Erythroblast (primary cell): Measurements from ENCODE around the gene HEG1.

ENCODE experiments used
- DNase-seq, 2 experiments: peaks; one replicate each; lab custom pipeline; 2025; lab: John Stamatoyannopoulos, UW
- GATA1 ChIP-seq: IDR thresholded peaks from 2 replicates; pipeline ENCODE4 v1.6.1; 2011; ENCODE audit warnings: low read depth, mild to moderate bottlenecking, control low read depth, low read length, moderate library complexity
- POLR2A ChIP-seq: IDR thresholded peaks from 2 replicates; pipeline ENCODE4 v1.6.1; 2011; ENCODE audit warnings: mild to moderate bottlenecking, low read length

The HEG1 gene

DNA sequence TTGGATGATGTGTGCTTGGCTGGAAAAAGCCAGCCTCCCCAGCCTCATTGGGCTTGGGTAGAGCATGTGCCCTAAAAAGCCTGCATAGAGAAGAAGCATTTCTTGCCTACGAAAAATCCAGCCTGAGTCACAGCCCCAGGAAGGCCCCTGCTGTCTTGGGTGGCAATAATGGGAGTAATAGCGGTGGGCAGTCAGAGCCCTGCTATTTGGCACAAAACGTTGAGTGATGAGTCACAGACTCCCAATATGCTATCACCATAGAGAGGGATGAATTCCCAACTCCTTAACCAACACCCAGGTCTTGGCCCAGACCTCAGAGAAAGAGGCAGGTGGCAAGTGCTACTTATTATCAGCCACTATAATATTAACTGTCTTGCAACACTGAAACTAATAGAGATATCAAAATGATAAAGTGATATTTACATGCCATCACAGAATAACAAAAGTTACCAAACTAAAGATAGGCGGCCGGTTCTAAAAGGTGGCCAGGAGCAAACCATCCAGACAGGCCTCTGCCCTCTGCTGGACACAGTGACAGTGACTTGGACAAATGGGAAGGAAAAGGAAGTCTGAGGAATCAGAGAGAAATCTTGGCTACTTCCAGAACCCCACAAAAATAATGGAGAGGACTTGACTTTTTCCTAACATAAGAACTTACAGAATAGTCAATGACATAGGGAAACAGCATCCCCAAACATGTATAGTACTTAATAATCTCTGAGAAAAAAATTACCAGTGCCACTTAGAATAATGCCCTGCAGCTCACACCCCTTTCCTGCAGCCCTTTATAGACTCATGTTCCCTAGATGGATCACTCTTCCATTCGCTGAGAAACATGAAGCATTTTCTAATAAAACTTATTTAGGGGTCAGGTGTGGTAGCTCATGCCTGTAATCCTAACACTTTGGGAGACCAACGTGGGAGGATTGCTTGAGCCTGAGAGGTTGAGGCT is 69.3 kb downstream of the HEG1 start:
- no peak for TF ChIP-seq POLR2A
- no peak for TF ChIP-seq GATA1
- no peak for DNase-seq

DNA sequence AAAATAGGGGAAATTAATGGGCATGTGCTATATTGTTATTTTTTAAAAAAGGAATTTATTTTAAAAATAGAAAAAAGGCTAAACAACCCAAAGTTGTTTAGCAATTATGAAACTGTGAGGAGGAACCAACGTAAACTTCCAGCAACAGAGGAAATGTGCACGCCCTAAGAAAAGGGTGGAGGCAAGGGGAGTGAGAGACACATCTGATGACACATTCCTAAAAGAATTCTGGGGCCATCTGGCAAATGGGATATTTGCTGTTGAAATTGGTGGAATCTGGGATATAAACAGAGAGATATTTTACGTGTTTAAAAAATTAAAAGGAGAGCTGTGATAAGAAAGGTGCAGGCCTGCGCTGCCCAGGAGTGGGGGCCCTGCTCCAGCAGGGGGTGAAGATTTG is 70.4 kb downstream of the HEG1 start:
- TF ChIP-seq GATA1 (no peak), POLR2A (no peak)
- no peak for DNase-seq

DNA sequence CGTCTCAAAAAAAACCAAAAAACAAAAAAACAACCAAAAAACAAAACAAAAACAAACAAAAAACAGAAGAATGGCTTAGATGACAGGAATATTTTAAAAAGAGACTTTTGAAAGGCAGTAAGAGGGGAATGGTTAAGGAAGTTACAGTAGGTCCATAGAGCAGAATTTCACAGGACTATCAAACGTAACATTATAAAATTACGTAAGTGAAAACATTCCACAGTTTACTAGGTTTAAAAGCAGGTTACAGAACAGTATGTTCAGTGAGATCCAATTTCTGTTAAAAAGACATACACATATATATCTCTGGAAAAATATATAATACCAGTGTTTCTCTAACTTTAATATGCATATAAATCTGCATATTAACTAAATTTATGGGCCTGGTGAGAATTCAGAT is 71.0 kb downstream of the HEG1 start:
- no peak for DNase-seq
- TF ChIP-seq POLR2A (no peak), GATA1 (no peak)

DNA sequence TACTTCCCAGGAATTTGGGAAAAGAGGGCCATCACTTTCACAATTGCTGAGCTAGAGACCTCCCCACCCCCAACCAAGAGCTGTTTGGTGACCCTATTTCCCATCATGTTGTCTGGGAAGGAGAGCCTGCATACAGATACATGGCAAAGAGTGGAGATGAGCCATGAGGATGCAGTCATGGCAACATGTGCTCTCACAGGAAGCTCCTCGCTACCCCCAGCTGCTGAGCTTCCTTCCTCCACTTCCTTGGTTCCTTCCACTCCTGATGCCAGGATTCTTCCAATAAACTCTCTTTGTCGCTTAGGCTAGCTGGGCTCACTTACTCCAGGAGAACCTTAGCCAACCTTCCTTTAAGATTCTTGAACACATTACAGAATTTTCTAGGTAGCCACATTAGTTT is 72.9 kb downstream of the HEG1 start:
- TF ChIP-seq POLR2A, result no peak
- no peak for TF ChIP-seq GATA1
- DNase-seq, result no peak

DNA sequence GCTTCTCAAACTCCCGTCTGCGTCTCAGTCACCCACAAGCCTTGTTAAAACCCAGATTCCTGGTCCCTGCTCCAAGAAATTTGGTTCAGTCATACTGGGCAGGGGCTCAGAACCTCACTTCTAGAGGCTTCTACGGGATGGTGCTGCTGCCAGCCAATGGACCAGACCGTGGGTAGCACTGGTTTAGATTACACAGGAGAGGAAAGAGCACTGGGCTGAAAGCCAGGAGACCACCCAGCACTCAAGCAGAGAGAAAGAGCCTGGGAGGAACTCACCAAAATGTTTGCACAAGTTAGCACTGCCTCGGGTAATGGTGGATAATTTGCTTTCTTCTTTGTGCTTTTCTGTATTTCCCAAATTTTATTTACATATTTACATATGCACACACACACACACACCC is 74.3 kb downstream of the HEG1 start:
- no peak for TF ChIP-seq POLR2A
- TF ChIP-seq GATA1, result no peak
- DNase-seq, result no peak

DNA sequence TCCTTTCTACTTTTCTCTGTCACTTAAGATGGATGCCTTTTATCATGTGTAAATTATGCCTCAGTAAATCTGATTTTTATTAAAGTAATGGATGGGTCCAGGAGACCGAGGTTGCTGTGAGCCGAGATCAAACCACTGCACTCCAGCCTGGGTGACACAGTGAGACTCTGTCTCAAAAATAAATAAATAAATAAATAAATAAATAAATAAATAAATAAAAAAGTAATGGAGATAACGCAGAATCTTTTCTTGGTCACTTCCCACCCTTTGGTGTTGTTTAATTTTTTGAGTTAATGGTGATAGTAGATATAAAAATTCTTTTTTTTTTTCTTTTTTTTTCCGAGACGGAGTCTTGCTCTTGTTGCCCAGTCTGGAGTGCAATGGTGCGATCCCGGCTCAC is 77.2 kb downstream of the HEG1 start:
- TF ChIP-seq POLR2A, result no peak
- no peak for TF ChIP-seq GATA1
- no peak for DNase-seq

DNA sequence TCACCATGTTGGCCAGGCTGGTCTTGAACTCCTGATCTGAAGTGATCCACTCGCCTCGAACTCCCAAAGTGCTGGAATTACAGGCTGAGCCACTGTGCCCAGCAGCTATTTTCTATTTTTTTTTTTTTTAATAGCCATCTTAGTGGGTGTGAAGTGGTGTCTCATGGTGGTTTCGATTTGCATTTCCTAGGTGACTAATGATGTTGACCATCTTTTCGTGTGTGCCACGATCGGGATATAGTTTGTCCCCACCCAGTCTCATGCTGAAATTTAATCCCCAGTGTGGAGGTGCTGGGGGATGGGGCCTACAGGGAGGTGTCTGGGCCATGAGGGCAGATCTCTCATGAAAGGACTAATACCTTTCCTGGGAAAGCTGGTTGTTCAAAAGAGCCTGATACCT is 79.4 kb downstream of the HEG1 start:
- TF ChIP-seq GATA1, result no peak
- no peak for TF ChIP-seq POLR2A
- DNase-seq, result no peak

DNA sequence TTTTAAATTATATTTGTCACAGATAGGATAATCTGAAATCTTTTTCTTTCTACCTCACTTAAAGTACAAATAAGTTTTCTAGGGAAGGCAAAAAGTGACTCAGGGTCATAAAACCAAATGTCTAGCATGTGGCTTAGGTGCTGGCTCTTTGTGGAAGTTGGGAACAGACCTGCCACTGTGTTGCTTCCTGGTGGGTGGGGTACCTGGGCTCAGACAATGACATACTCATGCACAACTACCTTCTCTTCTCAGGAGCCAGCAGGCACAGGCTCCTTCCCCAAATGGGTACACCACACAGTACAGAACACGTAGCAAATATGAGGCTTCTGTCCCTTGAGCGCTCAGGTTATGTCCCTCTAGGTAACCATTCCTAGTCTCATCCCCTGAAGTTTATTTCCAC is 81.1 kb downstream of the HEG1 start:
- TF ChIP-seq POLR2A (no peak), GATA1 (no peak)
- no peak for DNase-seq

DNA sequence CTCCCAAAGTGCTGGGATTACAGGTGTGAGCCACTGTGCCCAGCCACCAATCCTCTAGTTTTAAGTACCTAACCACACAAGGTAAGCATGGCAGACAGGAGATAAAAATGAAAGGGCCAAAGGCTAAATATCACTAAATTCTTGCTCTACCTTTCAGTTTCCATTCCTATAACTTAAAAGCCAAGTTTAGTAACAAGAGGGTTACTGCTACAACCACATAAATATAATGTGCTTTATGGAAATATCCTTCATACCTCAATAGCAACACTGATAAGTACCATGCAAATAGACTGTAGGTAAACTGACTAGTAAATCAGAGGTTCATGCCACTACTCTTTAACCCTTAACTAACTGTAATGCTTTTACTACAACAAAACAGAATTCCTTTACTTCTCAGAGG is 82.5 kb downstream of the HEG1 start:
- DNase-seq, result no peak
- TF ChIP-seq POLR2A, result no peak

DNA sequence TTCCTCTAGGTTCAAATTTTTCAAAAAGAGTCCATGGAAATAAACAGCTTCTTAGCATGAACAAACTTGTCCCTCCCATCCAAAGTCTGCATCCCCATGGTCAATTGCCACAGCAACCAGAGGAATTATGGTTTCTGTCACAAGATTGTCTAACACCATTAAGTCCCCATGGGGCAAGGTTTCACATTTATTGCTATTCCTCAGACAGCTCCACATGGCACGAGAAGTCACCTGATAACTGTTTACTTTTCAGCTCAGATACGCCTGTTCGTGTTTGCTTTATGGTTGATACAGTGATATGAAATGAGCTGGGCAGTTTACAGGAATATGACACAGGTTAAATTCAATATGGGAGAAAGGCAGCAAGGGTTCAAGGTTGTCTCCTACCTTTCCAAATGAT is 83.3 kb downstream of the HEG1 start:
- no peak for DNase-seq
- TF ChIP-seq POLR2A (no peak), GATA1 (no peak)

DNA sequence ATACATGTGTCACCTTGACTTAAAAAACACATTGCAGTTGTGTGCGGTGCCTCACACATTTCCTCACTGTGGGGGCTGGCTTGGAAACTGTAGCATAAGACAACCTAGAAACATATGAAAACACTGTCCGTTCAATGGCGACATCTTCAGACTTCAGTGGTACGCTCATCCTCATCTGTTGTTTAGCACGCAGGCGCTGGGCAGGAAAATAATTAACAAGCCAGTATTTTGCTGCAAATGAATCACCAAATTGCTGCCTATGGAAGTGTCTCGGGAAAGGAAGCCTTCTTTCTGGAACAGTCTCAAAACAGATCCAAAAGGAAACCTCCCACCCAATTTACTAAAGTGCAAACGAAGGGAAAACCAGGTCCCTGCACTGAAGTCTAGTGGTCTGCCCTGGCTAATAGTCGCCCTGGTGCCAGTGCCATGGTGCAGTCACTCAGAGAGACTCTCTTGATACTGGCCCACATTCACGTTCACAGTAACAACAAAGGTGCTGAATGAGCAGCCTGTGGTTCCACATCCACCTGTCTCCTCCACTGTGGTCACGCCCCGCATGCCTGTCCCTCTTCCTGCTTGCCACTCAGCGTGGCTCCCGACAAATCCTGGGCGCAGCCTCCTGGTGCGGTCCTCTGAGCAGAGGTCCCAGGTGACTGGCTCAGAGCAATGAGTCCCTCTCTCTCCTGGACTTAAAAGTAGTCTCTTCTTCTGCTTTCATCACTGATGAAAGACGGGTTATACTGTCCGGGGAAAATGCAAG is 85.7 kb downstream of the HEG1 start:
- no peak for TF ChIP-seq GATA1
- no peak for TF ChIP-seq POLR2A

DNA sequence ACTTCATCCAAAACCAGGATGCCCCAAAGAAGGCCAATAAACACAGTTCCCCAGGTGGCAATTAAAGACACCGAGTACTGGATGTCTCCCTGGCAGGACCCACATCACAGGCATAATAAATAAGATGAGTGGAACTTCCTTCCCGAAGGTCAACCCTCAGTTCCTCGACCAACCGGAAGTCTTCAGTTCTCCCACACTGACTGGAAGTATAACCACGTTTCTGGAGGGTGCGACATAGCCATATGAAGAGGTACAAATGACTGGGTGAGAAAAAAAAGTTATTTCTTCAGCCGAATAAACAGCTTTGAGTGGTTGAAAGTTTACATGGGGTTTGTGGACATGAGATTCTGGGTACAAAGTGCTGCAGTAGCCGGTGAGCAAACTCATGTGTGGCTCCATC is 86.6 kb downstream of the HEG1 start:
- TF ChIP-seq GATA1 (no peak), POLR2A (no peak)

More for the DNA sequence above, 85.7 kb downstream of the HEG1 start:
- DNase-seq, result no peak

DNA sequence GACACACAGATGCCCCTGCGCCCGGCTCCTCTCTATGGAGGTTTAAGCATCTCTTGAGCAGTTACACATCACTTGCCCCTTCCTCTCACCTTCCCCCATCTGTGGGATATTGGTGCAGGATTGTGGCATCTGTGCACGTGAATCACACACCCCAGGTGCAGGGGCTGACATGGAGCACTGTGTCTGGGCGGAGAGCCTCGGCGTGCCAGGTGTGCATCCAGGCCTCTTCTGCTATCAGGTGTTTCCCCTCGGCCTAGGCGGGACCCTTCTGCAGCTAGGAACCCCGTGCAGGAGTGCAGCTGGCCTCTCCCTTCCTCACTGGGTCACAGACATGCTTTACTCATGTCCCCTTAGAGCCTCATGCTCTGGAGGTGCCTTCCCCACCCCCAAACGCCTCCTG is 87.8 kb downstream of the HEG1 start:
- no peak for TF ChIP-seq GATA1
- TF ChIP-seq POLR2A, result no peak
- DNase-seq, result no peak

More for the DNA sequence above, 86.6 kb downstream of the HEG1 start:
- no peak for DNase-seq

DNA sequence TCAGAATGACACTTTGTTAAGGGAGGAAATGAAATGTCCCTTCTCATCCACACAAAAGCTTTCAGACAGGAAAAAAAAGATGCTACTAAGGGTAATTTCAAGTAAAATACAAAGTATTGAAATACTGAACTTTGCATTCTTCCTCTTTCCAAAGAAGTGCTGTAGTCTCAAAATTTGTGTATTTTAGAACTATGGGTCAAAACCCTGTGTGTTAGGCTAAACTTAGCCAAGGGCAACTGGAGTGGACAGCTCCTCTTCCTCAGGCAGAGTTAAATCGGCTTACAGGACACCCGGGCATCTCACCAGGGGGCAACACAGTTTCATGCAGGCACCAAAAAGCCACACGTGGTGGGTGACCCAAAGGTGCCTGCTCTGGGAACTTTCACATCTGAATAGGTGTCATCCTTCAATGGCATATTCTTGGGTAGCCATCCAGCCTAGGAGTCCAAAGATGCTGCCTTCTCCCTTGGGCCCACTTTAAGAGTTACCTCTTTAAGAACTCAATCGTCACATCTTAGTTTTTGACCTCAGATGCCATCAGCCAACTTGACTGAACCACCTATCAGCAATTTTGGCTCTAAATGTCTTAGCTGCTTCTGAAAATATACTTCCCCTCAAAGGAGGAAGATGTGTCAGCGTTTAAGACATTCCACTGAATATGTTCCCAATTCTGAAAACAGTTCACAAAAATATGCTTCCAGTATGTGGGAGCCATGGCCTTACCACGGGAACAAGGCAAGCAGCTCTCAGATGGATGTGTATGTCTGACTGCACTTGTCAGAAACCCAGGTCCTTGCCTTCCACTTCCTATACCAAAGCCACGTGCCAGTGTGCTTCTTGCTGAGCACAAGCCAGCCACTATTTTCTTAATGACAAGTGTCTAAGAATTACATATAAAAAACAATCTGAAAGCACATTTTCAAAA is 89.0 kb downstream of the HEG1 start:
- DNase-seq, result no peak
- TF ChIP-seq GATA1 (no peak), POLR2A (no peak)
